Gastroesophageal sphincter (tissue), 4 donors: ENCODE data around the gene CDK1. TPM values are rescaled to one million over a fixed set of nuclear protein-coding genes. Genes with fewer than 3 reads are reported as not detected.
"Not testable (repeated sequence)": the region's sequence is repeated elsewhere in the genome, so short reads cannot be mapped to it uniquely, and the experiment has no call there.

ENCODE experiments used
- ATAC-seq: fragments of 150-250 bp; one replicate; pipeline ENCODE4 v1.9.1; 2016; ENCODE audit warnings: mild to moderate bottlenecking, moderate library complexity
- H3K27ac ChIP-seq, 4 donors: fragments of 200-600 bp; sonication (generic) in 3 of 4; 1 replicate in 3 of 4; 2 replicates in 1 of 4; pipeline ENCODE4 v1.5.1; 2016 to 2019
- H3K27me3 ChIP-seq: fragments of 200-600 bp; sonication (generic); one replicate; pipeline ENCODE4 v1.5.1; 2019
- H3K36me3 ChIP-seq, 2 donors: fragments of 200-600 bp; sonication (generic); one replicate each; pipeline ENCODE4 v1.5.1; 2019; ENCODE audit warnings: control low read depth in 1 of 2
- H3K4me1 ChIP-seq, 3 donors: fragments of 200-600 bp; sonication (generic); 1 replicate in 2 of 3; 2 replicates in 1 of 3; pipeline ENCODE4 v1.5.1; 2016 to 2019; ENCODE audit warnings: control low read depth in 2 of 3
- H3K4me3 ChIP-seq, 2 donors: fragments of 200-600 bp; sonication (generic); one replicate each; pipeline ENCODE4 v1.5.1; 2019; ENCODE audit warnings: mild to moderate bottlenecking in 1 of 2, moderate library complexity in 1 of 2
- H3K9me3 ChIP-seq, 3 donors: fragments of 200-600 bp; sonication (generic); one replicate each; pipeline ENCODE4 v1.5.1; 2017 to 2019; ENCODE audit warnings: control low read depth in 2 of 3
- EP300 ChIP-seq: sonication (generic); formaldehyde crosslinking; IDR thresholded peaks from one replicate; pipeline ENCODE4 v1.6.1; 2017; ENCODE audit warnings: antibody characterized with exemption, mild to moderate bottlenecking
- POLR2A ChIP-seq, 2 donors: fragments of 450-650 bp; IDR thresholded peaks; one replicate each; pipeline ENCODE4 v1.6.1; 2017; ENCODE audit warnings: antibody characterized with exemption in 2 of 2, mild to moderate bottlenecking in 2 of 2, moderate library complexity in 1 of 2
- POLR2AphosphoS5 ChIP-seq: sonication (generic); formaldehyde crosslinking; IDR thresholded peaks from one replicate; pipeline ENCODE4 v1.6.1; 2017; ENCODE audit warnings: antibody characterized with exemption
- WGBS, 2 donors: methylation state at CpG; one replicate each; pipeline ENCODE4 v1.1.5; 2018; ENCODE audit warnings: low coverage in 1 of 2; 5-methylcytosine and 5-hydroxymethylcytosine counted together
- total RNA-seq, 4 donors: library from RNA; depleted of rRNA; stranded (reverse); fragments of >200 nt; gene quantifications; one replicate each; pipeline ENCODE4 v1.1.0, GENCODE V29; 2016
- TF ChIP-seq, protein P1 (sequence below), 4 experiments: fragments of 200-600 bp in 2 of 4; fragments of 450-650 bp in 2 of 4; sonication (generic) in 1 of 4; IDR thresholded peaks; one replicate each; pipeline ENCODE4 v1.5.1; 2017 to 2019; ENCODE audit warnings: antibody characterized with exemption in 4 of 4, mild to moderate bottlenecking in 2 of 4, moderate library complexity in 2 of 4

Gene CDK1
- total RNA-seq, 4 donors from 2014 or later, result 0.40 to 6.9 (median 1.3) TPM

DNA sequence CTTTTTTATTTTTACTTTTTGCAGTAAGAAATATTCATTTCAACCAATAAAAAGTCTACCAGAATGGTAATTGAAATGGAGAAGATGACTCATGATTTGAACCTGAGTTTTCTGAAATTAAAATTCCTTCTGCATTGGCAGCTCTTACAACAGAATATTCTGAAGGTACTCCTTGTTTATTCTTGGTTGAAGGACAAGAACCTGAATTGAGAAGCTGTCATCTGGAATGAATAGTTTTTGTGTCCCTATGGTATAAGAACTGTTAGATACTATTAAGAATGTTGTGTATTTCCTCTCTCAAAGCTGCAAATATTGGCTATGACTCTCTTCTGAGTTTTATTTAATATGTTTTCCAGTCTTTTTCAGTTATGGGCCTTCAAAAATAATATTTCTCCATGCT is 56.1 kb downstream of the CDK1 start:
- Histone ChIP-seq H3K4me3 (no peak overlapping the region), H3K36me3 (no peaks in the 10 kb centered on the region), H3K27ac (no peak overlapping the region), H3K4me1 (no peaks in the 10 kb centered on the region), H3K9me3 (no peaks in the 10 kb centered on the region), H3K27me3 (no peaks in the 10 kb centered on the region)
- TF ChIP-seq, protein P1, sequence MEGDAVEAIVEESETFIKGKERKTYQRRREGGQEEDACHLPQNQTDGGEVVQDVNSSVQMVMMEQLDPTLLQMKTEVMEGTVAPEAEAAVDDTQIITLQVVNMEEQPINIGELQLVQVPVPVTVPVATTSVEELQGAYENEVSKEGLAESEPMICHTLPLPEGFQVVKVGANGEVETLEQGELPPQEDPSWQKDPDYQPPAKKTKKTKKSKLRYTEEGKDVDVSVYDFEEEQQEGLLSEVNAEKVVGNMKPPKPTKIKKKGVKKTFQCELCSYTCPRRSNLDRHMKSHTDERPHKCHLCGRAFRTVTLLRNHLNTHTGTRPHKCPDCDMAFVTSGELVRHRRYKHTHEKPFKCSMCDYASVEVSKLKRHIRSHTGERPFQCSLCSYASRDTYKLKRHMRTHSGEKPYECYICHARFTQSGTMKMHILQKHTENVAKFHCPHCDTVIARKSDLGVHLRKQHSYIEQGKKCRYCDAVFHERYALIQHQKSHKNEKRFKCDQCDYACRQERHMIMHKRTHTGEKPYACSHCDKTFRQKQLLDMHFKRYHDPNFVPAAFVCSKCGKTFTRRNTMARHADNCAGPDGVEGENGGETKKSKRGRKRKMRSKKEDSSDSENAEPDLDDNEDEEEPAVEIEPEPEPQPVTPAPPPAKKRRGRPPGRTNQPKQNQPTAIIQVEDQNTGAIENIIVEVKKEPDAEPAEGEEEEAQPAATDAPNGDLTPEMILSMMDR (IDR thresholded peaks at IDR 0.05), result no peak
- TF ChIP-seq EP300 (no peak), POLR2AphosphoS5 (no peak), POLR2A (IDR thresholded peaks at IDR 0.05) (no peak)
- ATAC-seq, result no peak

DNA sequence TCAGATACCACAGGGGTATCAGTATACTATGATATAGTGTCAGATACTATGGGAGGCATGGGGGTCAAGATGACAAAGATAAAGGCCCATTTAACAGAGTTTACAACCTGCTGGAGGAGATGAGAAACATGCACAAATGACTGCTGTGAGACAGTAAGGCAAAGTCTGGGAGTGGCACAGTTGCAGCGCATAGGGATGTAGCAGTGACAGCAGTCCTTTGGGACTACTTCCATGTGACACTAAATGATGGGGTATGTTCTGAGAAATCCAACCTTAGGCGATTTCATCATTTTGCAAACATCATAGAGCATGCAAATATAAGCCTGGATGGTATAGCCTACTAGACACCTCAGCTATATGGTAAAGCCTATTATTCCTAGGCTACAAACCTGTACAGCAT is 56.8 kb downstream of the CDK1 start:
- no peaks in the 10 kb centered on the region for H3K27me3 ChIP-seq
- H3K27ac ChIP-seq, result no peak overlapping the region
- H3K4me1 ChIP-seq, result no peaks in the 10 kb centered on the region
- WGBS, 2 donors, result 86 to 92% methylated on average over 2 of the region's 2 CpGs
- H3K9me3 ChIP-seq, result no peaks in the 10 kb centered on the region
- TF ChIP-seq POLR2AphosphoS5, result no peak
- ATAC-seq, result no peak
- no peaks in the 10 kb centered on the region for H3K36me3 ChIP-seq
- H3K4me3 ChIP-seq, result no peak overlapping the region

- 86 to 98% methylated on average over 2 to 7 of the region's 10 CpGs for WGBS, 2 donors
- H3K9me3 ChIP-seq, H3K27ac ChIP-seq, H3K4me1 ChIP-seq, H3K4me3 ChIP-seq, H3K27me3 ChIP-seq, ATAC-seq, H3K36me3 ChIP-seq: not testable (repeated sequence)
Measured at GRCh38 chr10:60841227-60841626, 62.9 kb downstream of the CDK1 start.

DNA sequence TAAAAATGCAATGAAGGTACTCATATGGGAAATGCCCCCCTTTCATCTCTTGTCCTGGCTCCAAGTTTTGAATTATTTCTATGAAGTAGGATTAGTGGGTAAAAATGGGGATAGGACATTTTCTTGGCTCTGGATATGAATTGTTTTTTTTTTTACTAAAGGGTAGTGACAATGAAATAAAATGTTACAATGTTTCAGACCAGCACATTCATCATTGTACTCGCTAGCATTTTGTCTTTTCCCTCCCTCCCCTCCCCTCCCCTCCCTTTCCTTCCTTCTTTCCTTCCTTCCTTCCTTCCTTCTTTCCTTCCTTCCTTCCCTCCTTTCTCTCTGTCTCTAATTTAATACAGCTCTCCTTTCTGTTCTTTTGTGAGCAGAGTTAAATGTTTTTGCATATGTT is 64.4 kb downstream of the CDK1 start:
- Histone ChIP-seq H3K27ac (no peak overlapping the region), H3K36me3 (no peaks in the 10 kb centered on the region), H3K4me1 (peaks cover 0 to 1% (median 0%) of the 10 kb centered on the region in 3 donors), H3K27me3 (no peaks in the 10 kb centered on the region), H3K9me3 (no peaks in the 10 kb centered on the region), H3K4me3 (no peak overlapping the region)
- TF ChIP-seq POLR2AphosphoS5, result no peak
- TF ChIP-seq POLR2A (IDR thresholded peaks at IDR 0.05), result no peak
- no peak for TF ChIP-seq EP300
- TF ChIP-seq, protein P1 (IDR thresholded peaks at IDR 0.05), result no peak
- 92% methylated on average over 1 of the region's 1 CpG; no CpG with 5 or more reads in 1 of the 2 donors for WGBS, 2 donors
- no peak for ATAC-seq

Other genes with a start within 250 kb of the CDK1 start
- 10 to 100 TPM; 15.5 to 44.0 (median 25.3) TPM for gene RHOBTB1, start 165.7 kb downstream of the CDK1 start, total RNA-seq